ENCODE measurements around the gene CELF1.

Gene CELF1

DNA sequence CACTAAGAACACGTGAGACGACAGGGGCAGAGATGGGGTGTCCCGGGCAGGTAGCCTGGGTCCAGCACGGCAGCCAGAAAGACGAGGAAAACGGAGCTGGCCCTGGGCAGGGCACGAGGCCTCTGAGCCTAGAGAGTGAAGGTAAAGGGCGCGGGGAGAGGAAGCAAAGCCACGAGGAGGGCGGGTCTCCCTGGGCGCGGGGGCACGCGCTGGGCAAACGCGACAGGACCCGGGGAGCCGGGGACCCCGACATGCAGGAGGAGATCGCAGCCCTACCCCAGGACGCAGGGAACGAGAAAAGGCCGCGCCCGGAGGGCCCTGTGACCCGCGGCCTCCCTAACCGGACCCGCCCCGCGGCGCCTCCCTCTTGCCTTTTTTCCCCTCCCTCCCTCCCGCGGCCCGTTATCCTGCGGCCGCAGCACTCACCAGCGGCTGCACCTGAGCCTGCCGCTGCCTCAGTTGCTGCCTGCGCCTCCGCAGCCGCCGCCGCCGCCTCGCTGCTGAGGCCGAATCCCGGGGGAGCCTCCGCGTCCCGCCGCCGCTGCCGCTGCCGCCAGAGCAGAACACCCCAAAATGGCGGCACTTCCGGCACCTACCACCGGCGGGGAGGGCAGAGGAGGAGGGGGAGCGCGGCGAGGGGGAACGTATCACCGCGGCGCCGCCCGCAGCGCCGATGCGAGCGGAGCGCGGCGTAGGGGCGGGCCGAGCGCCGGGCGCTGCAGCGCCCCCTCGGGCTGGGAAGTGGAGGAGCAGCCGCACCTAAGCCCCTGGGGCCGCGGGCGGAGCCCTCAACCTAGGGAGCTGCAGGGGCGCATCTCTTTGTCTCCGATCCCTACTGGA is at the start of gene CELF1:
Gene CELF1 (minus strand): TSS at position 567 of the 840 bp plus-strand sequence. CDS start 53,609 bp downstream, outside the sequence.
- peak; percentile 86 for DNase-seq

DNA sequence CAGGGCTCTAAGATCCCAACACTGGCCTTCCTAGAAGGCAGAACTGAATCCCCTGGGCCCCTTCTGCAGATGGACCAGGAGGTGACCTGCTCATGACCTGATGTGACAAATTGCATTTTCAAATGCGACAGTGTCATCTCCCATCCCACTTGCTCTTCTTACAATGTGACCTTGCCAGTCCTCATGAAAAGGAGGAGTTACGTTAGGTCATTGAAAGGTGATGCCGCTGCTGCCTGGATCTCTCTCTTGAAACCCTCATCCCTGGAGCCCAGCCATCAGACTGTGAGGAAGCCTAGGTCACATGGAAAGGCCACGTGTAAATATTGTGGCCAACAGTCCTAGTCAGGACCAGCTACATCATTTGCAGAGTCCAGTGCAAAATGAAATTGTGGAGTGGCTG is 47.0 kb upstream of the CELF1 start:
- DNase-seq, result no peak

DNA sequence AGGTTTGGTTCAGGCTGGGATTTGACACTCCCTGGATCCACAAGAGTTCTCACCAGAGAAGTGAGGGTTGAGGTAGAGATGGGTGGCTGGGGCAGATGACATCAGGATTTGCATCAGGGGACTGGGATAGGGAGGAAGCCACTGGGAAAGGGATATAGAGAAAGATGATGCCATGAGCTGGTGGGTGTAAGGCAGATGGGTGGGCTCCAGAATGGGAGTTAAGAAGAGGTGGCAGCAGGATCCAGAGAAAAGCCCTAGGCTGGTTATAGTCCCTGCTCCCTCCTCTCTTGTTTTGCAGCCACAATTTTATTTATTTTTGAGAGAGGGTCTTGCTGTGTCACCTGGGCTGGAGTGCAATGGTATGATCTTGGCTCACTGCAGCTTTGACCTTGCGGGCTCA is 43.0 kb upstream of the CELF1 start:
- DNase-seq, result no peak

DNA sequence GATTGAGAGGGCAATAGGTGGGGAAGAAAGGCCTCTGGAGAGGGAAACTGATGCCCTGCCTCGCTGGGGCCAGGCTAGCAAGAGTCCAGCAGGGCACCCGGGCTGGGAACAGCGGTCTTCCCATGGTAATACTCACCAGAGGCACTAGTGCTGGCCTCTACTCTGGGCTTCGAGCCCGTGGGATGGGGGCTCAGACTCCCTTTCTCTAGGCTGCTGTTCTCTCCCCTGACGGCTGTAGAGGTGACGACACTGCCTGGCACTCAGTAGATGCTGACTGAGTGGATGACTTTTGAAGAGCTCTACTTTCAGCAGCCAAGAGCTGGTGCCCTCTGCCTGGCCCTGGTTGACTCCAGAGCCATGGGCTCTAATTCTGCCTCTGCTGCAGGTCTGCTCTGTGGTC is 42.1 kb upstream of the CELF1 start:
- no peak for DNase-seq

DNA sequence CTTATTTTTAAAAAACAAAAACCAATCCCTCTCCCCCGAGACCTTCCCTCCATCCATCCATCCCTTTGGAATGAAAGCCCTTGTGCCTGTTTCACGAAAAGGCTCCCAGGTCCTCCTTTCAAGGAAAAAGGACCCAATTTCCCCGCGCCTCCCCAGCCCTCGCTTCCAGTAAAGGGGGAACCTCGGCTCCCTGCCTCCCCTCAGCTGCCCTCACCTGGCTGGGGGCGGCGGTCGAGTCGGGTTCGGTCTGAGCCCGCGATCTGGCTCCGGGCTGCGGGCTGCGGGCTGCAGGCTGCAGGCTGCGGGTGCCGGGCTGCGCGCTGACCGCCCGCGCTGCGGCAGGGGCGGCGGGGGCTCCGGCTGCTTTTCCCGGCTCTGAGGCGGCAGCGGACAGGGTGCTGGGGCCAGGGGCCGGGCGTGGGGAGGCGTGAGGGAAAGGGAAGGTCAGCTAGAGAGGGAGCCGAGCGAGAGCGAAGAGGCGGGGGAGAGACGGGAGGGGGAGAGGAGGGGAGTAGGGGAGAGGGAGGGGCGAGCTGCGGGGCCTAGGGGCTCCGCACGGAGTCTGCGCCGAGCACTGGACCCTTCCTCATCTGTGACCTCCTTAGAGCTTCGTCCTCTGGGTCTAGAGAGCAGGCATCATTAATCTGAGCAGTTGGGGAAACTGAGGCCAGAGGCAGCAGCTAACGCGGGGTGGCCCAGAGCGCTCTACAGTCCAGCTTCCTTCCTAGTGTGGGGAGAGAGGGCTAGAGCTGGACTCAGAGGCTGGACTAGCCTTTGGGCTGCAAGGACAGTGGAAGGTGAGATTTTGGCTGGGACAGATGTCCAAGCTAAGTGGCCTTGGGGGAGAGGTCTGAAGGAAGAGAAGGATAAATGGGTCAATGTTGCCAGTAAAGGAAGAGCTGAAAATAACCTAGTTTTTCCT is 41.3 kb upstream of the CELF1 start, which contains the start of gene C1QTNF4:
Gene C1QTNF4 (minus strand): TSS at position 478 of the 922 bp plus-strand sequence. CDS start 3,601 bp downstream, outside the sequence.
- no peak for DNase-seq

DNA sequence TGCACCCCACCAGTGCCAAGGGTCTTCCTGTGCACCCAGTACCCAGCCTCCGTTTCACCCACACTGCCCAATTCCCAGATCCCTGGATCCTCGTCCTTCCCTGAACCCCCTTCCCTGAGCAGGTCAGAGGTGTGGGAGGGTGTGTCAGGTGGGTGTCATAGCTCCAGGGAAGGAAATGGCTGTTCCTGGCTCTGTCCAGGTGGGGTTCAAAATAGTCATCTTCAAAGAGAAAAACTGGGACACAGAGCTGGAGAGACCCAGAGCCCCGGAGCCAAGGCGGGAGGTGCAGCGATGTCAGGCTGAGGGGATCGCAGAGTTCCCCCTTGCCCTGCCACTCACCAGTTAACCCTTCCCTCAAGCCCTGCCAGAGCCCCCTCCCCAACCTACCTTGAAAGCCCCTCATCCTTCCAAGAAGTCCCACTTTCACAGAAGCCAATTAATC is 40.6 kb upstream of the CELF1 start:
- DNase-seq, result no peak

DNA sequence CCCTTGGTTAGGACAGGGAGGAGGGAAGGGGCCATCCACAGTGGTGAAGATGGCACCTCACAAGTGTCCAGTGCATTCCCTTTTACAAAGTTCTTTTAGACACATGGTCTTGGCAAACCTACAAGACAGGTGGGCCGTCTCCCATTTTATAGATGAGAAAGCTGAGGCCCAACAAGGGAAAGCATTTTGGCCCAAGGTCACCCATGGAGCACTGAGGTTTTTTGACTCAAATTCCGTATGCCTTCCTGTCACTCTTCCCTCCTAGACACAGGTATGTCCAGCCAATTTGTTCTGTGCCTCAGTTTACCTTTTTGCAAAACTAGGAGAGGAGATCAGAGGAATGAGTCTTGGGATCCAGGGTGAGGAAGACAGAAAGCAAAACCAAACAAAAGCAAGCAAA is 40.0 kb upstream of the CELF1 start:
- DNase-seq, result no peak

DNA sequence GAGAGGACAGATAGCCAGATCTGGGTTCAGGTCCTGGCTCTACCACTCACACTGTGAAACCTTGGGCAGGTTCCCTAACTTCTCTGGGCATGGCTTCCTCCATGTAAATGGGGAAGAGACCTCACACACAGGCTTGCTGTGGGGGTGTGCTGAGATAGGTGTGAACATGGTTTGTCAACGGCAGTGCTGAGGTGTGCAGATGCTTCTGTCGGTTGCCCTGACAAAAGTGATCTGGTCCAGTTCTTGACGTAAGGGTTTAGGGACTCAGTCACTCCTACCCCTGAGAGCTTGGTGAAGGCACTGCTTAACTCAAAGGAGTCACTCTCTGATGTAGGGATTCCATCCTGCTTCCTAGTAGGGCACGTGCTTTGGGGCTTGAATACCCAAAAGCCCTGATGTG is 39.3 kb upstream of the CELF1 start:
- DNase-seq, result no peak

DNA sequence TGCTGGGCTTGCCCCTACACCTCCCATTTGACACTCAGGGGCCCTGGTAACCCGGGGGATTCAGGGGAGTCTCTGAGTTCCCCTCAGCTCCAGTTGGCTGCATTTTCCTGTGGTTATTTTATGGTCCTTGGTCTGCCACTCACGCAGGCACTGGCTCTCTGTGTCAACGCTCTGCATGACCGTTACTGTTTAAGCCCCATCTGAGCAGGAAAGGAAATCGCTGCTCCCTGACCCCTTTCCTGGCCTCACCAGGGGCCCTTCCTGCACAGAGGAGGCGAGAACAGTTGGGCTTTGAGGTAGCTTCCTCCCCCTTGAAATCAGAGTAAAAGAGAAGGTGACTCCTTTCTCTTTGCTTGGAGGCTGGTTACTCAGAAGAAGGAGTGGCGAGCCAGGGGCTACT is 38.8 kb upstream of the CELF1 start:
- no peak for DNase-seq

DNA sequence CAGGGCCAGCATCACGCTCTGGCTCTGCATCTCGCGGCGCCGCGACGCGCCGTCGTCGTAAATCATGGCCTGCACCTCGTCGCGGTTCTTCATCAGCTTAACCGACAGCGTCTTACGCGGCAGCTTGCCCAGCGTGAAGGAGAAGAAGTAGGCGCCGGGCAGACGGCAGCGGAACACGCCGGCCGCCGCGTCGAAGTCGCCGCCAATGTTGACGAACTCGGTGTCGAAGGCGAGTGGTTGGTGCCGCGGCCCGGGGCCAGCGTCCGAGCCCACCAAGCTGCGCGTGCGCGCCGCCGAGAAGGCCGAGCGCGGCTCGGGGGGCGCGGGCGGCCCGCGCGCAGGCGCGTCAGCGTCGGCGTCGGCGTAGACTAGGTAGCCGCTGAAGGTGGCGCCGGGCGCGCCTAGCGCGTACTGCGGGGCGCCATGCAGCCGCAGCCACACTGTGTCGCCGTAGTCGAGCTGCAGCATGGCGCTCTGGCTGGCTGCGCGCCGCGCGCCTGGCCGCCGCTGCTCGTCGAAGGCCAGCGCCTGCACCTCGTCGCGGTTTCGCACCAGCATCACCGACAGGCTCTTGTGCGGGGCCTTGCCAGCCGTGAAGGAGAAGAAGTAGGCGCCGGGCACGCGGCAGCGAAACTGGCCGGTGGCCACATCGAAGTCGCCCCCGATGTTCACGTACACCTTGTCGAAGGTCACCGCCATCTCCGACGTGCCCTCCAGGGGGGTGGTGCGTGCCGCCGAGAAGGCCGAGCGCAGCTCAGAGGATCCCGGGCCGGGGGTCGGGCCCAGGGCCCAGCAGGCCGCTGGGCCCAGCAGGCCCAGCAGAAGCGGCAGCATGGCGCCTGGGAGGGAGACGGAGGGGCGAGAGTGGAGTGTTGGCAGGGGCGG is 37.3 kb upstream of the CELF1 start:
- no peak for DNase-seq

DNA sequence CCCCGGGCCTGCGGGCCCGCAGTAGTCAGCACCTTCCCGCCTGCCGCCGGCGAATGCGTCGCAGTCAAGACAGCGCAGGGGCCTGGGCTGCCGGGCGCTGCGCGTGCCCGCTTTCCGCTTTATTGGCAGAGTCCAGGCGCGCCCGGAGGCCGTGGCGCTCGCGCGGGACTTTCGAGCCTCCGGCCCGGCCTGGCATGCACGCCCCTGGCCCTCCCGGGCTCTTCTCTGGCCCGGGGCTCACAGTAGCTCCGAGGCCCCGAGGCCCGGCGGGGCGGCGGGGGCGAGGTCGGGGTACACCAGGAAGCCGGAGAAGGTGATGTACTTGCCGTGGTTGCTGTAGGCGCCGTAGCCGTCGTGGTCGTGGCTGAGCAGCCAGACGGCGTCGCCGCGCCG is 36.6 kb upstream of the CELF1 start:
- no peak for DNase-seq

DNA sequence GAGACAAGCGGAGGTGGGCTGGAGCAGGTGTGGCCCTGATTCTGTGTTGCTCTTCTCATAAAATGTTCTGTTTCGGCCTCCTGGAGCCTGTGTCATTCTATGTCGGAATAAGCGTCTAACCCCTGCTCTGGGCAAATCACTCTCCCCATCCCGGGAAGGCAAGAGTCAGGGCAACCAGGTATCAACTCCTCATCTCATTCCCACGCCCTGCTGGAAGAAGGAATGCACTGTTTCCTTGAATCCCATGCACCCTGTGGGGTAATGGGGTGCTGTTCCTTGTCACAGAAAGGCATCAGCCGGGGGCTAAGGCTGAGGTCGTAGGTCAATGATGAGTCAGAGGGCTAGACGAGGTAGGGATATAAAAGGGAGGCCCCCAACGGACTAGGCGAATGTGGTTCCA is 36.2 kb upstream of the CELF1 start:
- DNase-seq, result no peak

DNA sequence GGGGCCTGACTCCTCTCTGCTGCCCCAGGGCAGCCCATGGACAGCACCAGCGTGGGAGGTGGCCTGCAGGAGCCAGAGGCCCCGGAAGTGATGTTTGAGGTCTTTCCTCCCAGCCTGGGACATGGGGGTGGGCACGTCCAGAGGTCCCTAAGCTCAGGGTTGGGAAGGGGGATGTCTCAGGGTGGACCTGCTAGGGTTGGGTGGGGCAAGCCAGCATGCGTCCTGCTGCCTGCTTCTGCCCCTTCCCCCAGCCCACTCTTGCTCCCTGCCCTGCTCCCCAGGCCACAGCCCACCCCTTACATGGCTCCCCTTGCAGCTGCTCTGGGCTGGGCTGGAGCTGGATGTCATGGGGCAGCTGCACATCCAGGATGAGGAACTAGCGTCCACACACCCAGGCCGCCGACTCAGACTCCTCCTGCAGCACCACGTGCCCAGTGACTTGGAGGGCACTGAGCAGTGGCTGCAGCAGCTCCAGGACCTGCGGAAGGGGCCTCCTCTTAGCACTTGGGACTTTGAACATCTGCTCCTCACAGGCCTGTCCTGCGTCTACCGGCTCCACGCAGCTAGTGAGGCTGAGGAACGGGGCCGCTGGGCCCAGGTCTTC is 34.9 kb upstream of the CELF1 start:
- no peak for DNase-seq

DNA sequence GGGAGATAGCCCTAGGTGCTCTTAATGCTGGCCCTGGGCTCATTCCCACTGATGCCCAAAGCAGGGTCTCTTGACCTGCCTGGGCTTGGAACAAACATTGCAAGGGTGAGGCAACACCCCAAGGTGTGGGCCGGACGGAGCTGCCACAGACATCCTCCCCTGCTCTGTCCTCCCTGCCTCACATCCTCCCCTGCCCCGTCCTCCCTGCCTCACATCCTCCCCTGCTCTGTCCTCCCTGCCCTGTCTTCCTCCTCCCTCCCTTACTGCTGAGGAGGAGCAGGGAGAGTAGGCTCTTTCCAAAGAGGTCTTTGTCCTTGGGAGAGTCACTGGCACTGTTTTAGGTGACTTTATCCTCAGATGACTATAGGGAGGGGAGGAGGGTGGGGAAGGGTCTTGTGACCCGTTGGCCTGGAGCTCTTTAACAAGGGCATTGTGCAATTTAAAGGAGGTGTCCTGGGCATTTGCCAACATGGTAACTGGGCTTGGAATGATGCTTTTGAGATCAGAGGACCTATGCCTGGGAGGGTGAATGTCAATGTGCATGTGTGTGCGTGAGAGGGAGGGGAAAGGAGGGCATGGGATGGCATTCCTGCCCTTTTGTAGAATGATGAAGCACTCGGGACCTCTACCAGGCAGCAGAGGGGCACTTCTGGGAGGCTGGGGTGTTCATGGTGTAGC is 34.2 kb upstream of the CELF1 start:
- DNase-seq, result no peak

DNA sequence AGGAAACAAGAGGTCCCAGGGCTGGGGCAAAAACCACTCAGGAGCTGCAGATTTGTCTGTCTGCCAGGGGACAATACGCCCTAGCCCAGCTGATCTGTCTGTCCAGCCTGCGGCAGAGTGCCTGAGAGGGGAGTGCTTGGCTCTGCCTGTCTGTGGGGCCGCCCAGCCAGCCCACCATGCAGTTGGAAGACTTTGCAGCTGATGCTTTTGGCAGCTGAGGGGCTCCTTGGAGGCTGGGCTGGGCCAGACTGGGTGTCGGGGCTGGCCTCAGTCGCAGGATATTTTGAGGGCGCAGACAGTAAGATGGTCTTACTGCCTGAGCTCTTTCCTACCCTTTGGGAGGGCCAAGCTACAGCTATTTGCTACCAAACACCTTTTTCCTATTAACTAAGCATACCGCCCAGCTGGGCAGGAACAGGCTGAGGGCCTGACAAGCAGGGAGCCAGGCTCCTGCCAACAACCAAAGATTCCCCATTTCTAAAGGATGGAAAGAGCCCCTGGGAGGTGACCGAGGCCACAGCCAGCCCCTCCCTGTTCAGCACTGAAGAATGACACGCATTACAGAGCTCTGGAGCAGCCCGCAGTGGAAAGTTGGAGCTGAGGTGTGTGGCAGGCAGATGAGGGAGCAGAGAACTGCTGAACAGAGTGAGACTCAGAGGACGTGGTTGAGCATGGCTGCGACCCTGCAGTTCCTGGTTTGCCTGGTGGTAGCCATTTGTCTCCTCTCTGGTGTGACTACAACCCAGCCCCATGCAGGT is 33.3 kb upstream of the CELF1 start, which contains the start of gene FAM180B:
Gene FAM180B (plus strand): TSS at position 581 of the 758 bp plus-strand sequence. CDS start 91 bp downstream, at position 672.
- DNase-seq, result no peak

DNA sequence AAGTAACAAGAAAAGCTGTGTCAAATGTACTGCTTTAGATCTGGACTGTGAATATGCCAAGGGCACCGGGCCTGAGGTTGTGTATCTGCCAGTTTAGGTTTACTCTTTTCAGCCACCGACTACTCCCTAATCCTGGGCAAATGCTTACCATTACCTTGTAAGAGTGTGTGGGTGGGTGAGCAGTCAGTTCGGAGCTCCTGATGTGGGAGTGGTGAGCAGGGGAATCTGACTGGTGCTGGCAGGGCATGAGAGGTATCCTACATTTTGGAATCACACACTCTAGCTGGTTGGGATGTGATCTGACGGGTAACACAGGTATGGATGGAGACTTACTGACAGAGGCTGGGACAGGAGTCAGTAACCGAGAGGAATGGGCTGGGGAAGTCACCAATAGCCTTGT is 30.9 kb upstream of the CELF1 start:
- no peak for DNase-seq

DNA sequence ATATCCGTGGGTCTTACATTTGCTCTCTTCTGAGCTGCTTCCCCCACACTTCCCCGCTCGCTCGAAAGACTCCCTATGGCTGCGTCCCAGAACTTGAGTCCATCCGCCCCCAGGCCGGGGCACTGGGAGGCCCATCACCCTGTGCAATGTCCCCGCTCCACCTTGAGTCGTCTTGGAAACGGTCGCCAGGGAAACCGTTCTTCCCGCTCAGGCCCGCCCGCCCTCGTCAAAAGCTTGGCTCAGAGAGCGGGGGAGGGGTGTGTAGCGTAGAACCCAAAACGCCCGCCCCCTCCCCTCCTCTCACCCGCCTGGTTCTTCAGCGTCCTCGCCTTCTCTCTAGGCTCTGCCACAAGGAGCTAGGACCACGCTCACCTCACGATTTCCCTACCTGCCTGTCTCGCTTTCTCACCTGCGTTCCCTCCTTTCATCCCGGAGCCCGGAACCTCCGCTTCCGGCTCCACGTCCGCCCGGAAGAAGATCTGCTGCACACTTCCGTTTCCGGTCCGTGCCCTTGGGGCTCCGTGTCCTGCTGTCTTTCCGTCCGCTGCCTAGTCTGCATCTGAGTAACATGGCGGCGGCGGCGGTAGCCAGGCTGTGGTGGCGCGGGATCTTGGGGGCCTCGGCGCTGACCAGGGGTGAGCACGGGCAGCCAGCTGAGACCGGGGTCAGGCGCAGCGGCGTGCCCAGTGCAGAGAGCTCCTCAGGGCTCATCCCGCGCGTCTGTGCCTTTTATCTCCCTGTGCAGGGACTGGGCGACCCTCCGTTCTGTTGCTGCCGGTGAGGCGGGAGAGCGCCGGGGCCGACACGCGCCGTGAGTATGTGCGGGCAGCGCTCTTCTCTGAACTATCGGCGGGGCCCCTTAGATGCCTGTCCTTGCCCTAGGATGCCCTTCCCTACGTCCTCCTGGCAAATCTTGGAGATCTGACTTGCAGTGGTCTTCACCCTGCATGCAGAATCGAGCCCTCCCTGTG is 25.9 kb upstream of the CELF1 start, which contains the start of the genes KBTBD4 and NDUFS3:
Gene KBTBD4 (minus strand): TSS at position 447 of the 971 bp plus-strand sequence. CDS start 19 bp downstream, at position 428.
Gene NDUFS3 (plus strand): TSS at position 551 of the 971 bp plus-strand sequence. CDS start 18 bp downstream, at position 569.
- DNase-seq, result peak; percentile 75

DNA sequence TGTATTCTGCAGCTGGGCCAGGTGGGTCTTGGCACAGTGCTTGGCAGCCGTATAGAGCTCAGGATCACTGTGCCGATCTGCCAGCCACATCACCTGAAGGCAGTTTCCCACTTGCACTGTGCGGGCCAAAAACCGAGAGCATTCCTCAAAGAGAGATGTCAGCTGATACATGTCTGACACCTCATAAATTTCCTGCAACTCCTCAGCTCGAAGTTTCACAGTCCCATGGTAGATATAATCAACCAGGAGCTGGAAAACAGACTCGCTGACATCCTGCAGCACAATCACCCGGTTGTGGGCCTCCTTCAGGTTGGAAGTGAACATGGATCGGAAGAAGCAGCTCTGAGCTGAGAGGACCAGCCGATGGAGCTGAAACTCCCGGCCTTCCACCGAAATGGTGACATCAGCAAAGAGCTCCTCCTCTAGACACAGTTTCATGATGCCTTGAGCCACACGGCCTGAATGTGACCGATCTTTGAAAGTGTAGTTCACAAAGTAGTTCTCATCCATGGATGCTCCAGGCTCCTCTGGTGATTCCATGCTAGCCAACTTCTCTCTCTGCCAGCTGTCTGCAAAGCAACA is 24.6 kb upstream of the CELF1 start:
- DNase-seq, result no peak

DNA sequence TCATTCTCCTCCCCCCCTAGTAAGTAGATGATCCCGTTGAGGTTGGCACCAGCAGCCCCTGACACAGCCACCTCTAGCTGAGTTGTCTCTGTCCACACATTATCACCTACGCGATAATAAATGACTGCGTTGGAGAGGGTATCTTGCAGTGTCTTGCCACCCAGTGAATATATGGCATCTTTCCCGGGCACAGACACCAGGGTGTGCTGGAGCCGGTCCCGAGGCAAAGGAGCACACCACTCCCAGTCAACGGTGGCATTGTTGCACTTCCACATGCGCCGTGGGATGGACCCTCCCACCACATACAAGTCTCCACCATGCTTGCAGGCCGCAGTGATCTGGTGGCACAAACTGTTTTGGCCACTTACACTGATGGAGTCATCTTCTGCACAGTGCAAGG is 20.4 kb upstream of the CELF1 start:
- no peak for DNase-seq
